ENCODE measurements around the gene CHRNA7. TPM values are rescaled to one million over a fixed set of nuclear protein-coding genes. Genes with fewer than 3 reads are reported as not detected.

CHRNA7 gene
- total RNA-seq, result 10 to 100 TPM in 1 of 3 donors, 1 to 10 TPM in 2; 3.4 to 12.2 (median 5.3) TPM
- long read RNA-seq, donor 1, full-length matches to known transcripts, result 9 of 9 reads
- long read RNA-seq, donor 1, partial matches to known transcripts, result 0 of 9 reads
- long read RNA-seq, donor 1, other reads (novel, unspliced or antisense), result 0 of 9 reads
- long read RNA-seq, donor 2, full-length matches to known transcripts, result 10 of 13 reads
- long read RNA-seq, donor 2, partial matches to known transcripts, result 2 of 13 reads
- long read RNA-seq, donor 2, other reads (novel, unspliced or antisense), result 1 of 13 reads

- peak; percentile 88 for ATAC-seq
These were observed at the start of gene CHRNA7 for GRCh38 chr15:32029862-32030781. TSS of gene CHRNA7 (plus strand) at chr15:32030515. CDS start at chr15:32030595, 80 bp downstream.

GRCh38 chr15:31985607-31986006, 44.7 kb upstream of the CHRNA7 start:
- Histone ChIP-seq H3K36me3 (ENCODE audit: low read depth) (no peaks in the 10 kb centered on the region), H3K9me3 (no peaks in the 10 kb centered on the region), H3K4me1 (ENCODE audit: low read depth) (no peaks in the 10 kb centered on the region), H3K4me3 (no peak overlapping the region)
- DNase-seq (no peak), ATAC-seq (no peak)
- intact Hi-C loops (cut with DNase I, micrococcal nuclease), result no loop called here
- TF ChIP-seq, protein P1, sequence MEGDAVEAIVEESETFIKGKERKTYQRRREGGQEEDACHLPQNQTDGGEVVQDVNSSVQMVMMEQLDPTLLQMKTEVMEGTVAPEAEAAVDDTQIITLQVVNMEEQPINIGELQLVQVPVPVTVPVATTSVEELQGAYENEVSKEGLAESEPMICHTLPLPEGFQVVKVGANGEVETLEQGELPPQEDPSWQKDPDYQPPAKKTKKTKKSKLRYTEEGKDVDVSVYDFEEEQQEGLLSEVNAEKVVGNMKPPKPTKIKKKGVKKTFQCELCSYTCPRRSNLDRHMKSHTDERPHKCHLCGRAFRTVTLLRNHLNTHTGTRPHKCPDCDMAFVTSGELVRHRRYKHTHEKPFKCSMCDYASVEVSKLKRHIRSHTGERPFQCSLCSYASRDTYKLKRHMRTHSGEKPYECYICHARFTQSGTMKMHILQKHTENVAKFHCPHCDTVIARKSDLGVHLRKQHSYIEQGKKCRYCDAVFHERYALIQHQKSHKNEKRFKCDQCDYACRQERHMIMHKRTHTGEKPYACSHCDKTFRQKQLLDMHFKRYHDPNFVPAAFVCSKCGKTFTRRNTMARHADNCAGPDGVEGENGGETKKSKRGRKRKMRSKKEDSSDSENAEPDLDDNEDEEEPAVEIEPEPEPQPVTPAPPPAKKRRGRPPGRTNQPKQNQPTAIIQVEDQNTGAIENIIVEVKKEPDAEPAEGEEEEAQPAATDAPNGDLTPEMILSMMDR (IDR thresholded peaks at IDR 0.05), result no peak

More at GRCh38 chr15:32029862-32030781, at the start of gene CHRNA7:
- Histone ChIP-seq H3K4me3 (no peak within 1 kb of the TSS), H3K36me3 (ENCODE audit: low read depth) (no peaks in the 10 kb centered on the region), H3K4me1 (ENCODE audit: low read depth) (peaks cover 11% of the 10 kb centered on the region), H3K9me3 (no peaks in the 10 kb centered on the region)
- peak; percentile 64 to 80 (median 75) for DNase-seq
- TF ChIP-seq, protein P1 (IDR thresholded peaks at IDR 0.05), result peak; percentile 27
- intact Hi-C loops (cut with DNase I, micrococcal nuclease), result loop anchor here in 1 of 2 donors (5.0 kb wide), 1 partner anchor 53 kb away; no protein-coding TSS in a partner anchor

DNA sequence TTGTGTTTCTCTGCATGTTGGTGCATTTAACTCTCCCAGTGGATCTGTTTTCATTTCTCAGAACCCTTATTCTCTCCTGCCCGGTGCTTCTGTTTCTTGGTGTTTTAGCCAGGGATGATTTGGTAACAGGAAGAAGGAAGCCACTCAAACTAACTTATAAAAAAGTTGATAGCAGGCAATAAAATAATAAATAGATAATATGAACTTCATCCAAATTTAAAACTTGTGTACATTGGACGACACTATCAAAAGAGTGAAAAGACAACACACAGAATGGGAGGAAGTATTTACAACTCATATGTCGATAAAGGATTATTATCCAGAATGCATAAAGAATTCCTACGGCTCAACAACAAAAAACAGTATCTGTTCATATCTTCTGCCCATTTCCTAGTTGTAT, 37.3 kb upstream of the CHRNA7 start:
- no peak overlapping the region for H3K4me3 ChIP-seq
- no peaks in the 10 kb centered on the region for H3K4me1 ChIP-seq (ENCODE audit: low read depth)
- ATAC-seq (peak; percentile 52), DNase-seq (no peak)
- TF ChIP-seq, protein P1 (IDR thresholded peaks at IDR 0.05), result no peak
- H3K36me3 ChIP-seq (ENCODE audit: low read depth), result no peaks in the 10 kb centered on the region
- intact Hi-C loops (cut with DNase I, micrococcal nuclease), result no loop called here
- no peaks in the 10 kb centered on the region for H3K9me3 ChIP-seq

DNA sequence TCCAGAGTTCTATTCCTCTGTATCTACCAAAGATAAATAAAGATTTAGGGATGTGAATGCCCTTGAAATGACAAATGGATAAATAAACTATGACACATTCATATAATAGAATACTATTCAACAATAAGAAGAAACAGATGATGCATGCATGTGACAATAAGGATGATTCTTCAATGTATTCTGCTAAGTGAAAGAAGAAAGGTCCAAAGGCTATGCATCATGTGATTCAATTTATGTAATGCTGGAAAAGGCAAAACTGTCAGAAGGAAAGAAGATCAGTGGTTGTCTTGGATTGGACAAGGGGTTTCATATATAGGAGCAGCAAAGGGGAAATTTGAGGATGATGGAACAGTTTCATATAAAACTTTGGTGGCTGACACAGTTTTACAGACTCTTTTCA, 32.6 kb upstream of the CHRNA7 start:
- Histone ChIP-seq H3K36me3 (ENCODE audit: low read depth) (no peaks in the 10 kb centered on the region), H3K9me3 (no peaks in the 10 kb centered on the region), H3K4me3 (no peak overlapping the region), H3K4me1 (ENCODE audit: low read depth) (no peaks in the 10 kb centered on the region)
- DNase-seq (no peak), ATAC-seq (no peak)
- TF ChIP-seq, protein P1 (IDR thresholded peaks at IDR 0.05), result no peak
- intact Hi-C loops (cut with DNase I, micrococcal nuclease), result no loop called here

DNA sequence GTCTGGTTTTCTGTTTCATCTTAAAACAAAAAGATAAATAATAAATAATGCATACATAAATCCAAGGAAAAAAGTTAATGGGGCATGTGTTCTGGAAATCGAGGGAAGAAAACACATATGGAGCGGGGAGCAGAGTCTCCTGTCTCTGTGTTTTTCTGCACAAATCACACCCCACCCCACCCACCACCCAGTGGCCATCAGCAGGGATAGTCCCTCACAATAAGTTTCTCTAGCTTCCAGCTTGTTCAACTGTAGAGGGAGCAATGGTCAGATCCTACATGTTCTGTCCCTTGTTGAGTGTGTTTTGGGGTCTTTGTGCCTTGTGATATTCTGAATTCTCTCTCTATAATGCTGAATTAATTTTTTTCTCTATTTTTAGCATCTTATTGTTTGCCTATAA, 26.8 kb upstream of the CHRNA7 start:
- intact Hi-C loops (cut with DNase I, micrococcal nuclease), result no loop called here
- DNase-seq (no peak), ATAC-seq (no peak)
- TF ChIP-seq, protein P1 (IDR thresholded peaks at IDR 0.05), result no peak
- Histone ChIP-seq H3K36me3 (ENCODE audit: low read depth) (no peaks in the 10 kb centered on the region), H3K9me3 (no peaks in the 10 kb centered on the region), H3K4me1 (ENCODE audit: low read depth) (no peaks in the 10 kb centered on the region), H3K4me3 (no peak overlapping the region)
